ENCODE results near the gene SLC25A44.
"Not testable (repeated sequence)": the region's sequence is repeated elsewhere in the genome, so short reads cannot be mapped to it uniquely, and the experiment has no call there.

SLC25A44 gene

GRCh38 chr1:156164125-156164831, 29.6 kb upstream of the SLC25A44 start:
- DNase-seq, result no peak

- no peak for DNase-seq
Observed at GRCh38 chr1:156165083-156165482, 28.8 kb upstream of the SLC25A44 start.

- no peak for DNase-seq
Observed at GRCh38 chr1:156167536-156167935, 26.4 kb upstream of the SLC25A44 start.

GRCh38 chr1:156172696-156173470, 21.0 kb upstream of the SLC25A44 start:
- DNase-seq, result no peak

- no peak for DNase-seq
Observed at GRCh38 chr1:156176610-156177210, 17.2 kb upstream of the SLC25A44 start.

GRCh38 chr1:156177919-156178654, 15.8 kb upstream of the SLC25A44 start:
- no peak for DNase-seq

GRCh38 chr1:156180471-156180870, 13.4 kb upstream of the SLC25A44 start:
- no peak for DNase-seq

GRCh38 chr1:156181391-156181924, 12.4 kb upstream of the SLC25A44 start:
- not testable (repeated sequence) for DNase-seq

- DNase-seq, result not testable (repeated sequence)
Observed at GRCh38 chr1:156182010-156182779, 11.7 kb upstream of the SLC25A44 start.

- not testable (repeated sequence) for DNase-seq
Observed at GRCh38 chr1:156186347-156187177, 7.3 kb upstream of the SLC25A44 start.

GRCh38 chr1:156190265-156190664, 3.6 kb upstream of the SLC25A44 start:
- DNase-seq, result not testable (repeated sequence)

- no peak for DNase-seq
Observed at GRCh38 chr1:156191292-156191964, 2.5 kb upstream of the SLC25A44 start.

GRCh38 chr1:156193208-156193487, 756 bp upstream of the SLC25A44 start:
- no peak for DNase-seq

- no peak for DNase-seq
Observed at GRCh38 chr1:156194300-156194652, 372 bp downstream of the SLC25A44 start.

GRCh38 chr1:156195853-156196252, 1.9 kb downstream of the SLC25A44 start:
- DNase-seq, result no peak

- no peak for DNase-seq
Observed at GRCh38 chr1:156196445-156196844, 2.5 kb downstream of the SLC25A44 start.

GRCh38 chr1:156198831-156199349, 5.0 kb downstream of the SLC25A44 start:
- no peak for DNase-seq

- no peak for DNase-seq
Observed at GRCh38 chr1:156200044-156200443, 6.1 kb downstream of the SLC25A44 start.

- DNase-seq, result no peak
Observed at GRCh38 chr1:156203331-156203730, 9.4 kb downstream of the SLC25A44 start.

- DNase-seq, result no peak
Observed at GRCh38 chr1:156204686-156205085, 10.8 kb downstream of the SLC25A44 start.

GRCh38 chr1:156211243-156211642, 17.3 kb downstream of the SLC25A44 start:
- no peak for DNase-seq
